ENCODE measurements around the gene PBXIP1.
"Not testable (repeated sequence)": the region's sequence is repeated elsewhere in the genome, so short reads cannot be mapped to it uniquely, and the experiment has no call there.

The PBXIP1 gene

DNA sequence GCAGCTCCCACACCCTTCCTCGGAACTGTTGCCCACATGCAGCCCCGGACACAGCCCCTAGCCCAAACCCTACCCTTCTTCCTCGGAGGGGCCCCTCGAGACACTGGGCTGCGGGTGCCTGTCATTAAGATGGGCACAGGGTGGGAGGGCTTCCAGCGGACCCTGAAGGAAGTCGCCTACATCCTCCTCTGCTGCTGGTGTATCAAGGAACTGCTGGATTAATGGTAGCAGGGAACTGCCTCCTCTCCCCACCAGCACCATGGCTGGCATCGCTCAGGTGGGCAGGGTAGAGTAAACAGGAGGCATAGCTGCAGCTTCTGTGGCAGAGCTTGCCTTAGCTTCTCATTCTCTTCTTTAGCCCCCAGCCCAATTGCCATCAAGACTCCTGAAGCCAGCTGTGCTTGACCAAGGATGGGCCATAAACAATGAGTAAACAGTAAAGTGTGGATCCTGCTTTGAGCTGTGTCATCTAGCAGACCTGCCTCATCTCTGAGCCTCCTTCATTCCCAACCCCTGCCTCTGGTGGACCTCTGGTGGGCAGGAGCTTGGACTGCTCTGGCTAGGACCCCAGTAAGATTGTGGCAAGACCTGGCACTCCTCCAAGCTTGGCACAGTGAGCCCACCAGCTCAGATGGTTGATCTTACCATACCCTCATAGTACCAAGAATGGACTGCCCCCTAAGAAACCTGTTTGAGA, 37.8 kb upstream of the PBXIP1 start, which contains the start of gene LENEP:
Gene LENEP, plus strand, starts transcription at position 15 of the 697 bp plus-strand sequence. Its CDS starts 22 bp downstream, at position 37.
- no peak for DNase-seq

- no peak for DNase-seq
Measured at GRCh38 chr1:154992721-154993571, 37.0 kb upstream of the PBXIP1 start.

- no peak for DNase-seq
Measured at GRCh38 chr1:154990276-154990675, 34.4 kb upstream of the PBXIP1 start.

- DNase-seq = no peak
Measured at GRCh38 chr1:154989195-154989860, 33.4 kb upstream of the PBXIP1 start.

GRCh38 chr1:154988058-154988954, 32.4 kb upstream of the PBXIP1 start:
- DNase-seq = no peak

GRCh38 chr1:154987326-154987725, 31.4 kb upstream of the PBXIP1 start:
- no peak for DNase-seq

DNA sequence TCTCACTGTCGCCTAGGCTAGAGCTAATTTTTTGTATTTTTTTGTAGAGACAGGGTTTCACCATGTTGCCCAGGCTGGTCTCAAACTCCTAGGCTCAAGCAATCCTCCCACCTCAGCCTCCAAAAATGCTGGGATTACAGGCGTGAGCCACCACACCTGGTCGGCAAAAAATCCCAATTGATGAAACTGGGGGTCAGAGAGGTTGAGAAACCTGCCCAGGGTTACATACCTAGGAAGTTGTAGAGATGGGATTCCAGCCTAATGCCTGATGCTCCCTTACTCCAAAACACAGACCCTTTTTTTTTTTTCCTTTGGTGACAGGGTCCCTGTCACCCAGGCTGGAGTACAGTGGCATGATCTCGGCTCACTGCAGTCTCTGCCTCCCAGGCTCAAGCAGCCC, 30.8 kb upstream of the PBXIP1 start:
- DNase-seq = not testable (repeated sequence)

DNA sequence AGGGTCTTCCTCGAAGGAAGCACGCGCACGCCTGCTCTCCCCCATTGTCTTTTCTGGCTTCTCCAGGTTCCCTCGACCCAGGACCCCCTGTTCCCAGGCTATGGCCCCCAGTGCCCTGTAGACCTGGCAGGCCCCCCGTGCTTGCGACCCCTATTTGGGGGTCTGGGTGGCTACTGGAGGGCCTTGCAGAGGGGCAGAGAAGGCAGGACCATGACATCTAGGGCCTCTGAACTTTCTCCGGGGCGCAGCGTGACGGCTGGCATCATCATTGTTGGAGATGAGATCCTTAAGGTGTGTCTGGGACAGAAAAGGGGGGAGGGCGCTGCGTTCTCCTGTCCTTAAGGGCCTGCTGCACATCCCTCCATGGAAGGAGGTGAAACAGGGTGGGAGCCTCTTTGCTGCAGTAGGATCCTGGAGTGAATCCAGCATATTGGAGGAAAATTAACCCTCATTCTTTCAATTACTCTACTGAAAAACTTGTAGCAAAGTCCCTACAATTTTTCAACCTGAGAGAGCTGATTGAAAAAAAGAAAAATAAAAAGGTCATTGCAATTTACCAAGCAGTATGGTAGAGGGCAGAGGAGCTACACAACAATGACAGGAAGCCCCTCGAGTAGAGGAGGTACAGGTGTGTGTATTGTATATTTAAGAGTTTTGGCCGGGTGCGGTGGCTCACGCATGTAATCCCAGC, 28.0 kb upstream of the PBXIP1 start:
- no peak for DNase-seq

DNA sequence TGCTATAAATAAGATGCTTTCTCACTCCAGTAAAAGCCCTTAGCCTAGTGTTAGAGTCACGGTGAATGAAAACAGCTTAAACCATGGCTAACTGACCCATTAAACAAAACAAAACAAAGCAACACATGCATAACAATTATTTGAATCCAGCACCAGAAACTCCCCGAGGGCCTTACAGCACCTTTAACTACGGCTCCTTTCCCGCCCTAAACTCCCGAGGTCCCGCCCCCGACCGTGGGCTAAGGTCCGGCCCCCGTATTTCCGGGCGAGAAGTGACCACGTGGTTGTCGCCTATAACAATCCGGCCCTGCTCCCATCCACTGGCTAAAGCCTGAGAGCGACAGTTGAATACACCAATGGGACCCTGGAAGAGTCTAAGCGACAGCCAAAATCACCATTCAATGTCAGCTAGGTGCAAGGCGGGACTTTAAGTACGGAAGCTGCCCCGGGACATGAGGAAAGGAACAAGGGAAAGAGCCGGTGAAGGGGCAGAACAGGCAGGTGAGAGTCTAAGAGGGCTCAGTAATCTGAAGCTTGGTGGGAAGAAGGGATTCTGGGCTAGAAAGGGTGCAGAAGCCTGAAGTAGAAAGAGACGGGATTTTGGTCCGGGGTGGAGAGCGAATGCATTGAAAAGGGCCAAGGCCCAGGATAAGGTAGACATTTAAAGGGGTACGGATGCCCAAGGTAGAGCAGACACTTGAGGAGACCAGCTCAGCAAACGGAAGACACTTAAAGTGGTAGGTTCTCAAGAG, 27.2 kb upstream of the PBXIP1 start, which contains the start of gene FLAD1:
Gene FLAD1, plus strand, starts transcription at position 448 of the 752 bp plus-strand sequence. CDS start 351 bp downstream, outside the sequence.
- peak; percentile 91 for DNase-seq

- DNase-seq = no peak
Measured at GRCh38 chr1:154982341-154982740, 26.4 kb upstream of the PBXIP1 start.

DNA sequence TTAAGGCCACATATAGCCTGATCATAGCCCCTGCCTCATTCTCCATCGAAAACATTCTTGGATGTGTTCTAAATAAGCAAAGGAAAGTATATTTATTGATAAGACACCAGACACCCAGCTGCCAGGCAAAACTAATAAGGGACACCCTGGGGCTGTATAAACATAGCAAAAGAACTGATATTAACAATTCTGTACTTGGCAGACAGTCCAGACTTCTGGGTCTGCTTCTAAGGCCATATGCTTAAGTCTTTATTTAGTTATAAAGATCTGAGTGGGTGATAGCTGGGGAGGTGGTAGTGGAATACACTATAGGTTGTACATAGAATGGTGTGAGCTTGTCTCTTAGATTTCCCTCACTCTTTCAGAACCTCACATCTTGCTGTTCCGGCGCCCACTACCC, 22.5 kb upstream of the PBXIP1 start:
- no peak for DNase-seq

GRCh38 chr1:154977762-154978161, 21.9 kb upstream of the PBXIP1 start:
- not testable (repeated sequence) for DNase-seq

DNA sequence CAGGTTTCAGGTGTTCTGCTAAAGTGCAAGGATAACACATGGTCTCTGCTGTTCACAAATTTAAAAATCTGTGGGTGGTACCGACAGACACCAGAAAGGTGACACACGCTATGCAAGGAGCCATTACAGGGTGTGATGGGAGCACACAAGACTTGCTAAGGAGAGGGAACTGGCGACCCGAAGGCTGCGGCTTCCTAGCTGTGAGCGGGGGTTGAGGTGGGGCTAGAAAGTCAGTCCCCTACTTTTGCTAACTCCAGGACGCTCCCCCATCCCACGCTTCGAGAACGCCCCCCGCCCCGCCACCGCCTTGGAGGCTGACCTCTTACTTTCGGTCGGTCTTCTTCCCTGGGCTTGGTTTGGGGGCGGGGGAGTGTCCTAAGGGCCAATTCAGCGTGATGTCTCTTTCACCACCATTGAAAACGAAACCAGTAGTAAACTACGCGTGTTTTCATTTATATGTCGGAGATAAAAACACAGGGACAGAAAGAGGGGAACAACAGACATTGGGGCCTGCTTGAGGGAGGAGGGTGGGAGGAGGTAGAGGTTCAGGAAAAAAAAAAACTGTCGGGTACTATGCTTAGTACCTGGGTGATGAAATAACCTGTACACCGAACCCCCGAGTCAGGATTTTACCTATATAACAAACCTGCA, 19.6 kb upstream of the PBXIP1 start:
- peak; percentile 39 for DNase-seq

GRCh38 chr1:154974808-154975408, 19.0 kb upstream of the PBXIP1 start:
- peak; percentile 90 for DNase-seq

- peak; percentile 96 for DNase-seq
Measured at GRCh38 chr1:154974102-154974807, 18.4 kb upstream of the PBXIP1 start, which contains the start of gene CKS1B. Gene CKS1B, plus strand, starts transcription at chr1:154974681. Its CDS starts 65 bp downstream, at chr1:154974746.

DNA sequence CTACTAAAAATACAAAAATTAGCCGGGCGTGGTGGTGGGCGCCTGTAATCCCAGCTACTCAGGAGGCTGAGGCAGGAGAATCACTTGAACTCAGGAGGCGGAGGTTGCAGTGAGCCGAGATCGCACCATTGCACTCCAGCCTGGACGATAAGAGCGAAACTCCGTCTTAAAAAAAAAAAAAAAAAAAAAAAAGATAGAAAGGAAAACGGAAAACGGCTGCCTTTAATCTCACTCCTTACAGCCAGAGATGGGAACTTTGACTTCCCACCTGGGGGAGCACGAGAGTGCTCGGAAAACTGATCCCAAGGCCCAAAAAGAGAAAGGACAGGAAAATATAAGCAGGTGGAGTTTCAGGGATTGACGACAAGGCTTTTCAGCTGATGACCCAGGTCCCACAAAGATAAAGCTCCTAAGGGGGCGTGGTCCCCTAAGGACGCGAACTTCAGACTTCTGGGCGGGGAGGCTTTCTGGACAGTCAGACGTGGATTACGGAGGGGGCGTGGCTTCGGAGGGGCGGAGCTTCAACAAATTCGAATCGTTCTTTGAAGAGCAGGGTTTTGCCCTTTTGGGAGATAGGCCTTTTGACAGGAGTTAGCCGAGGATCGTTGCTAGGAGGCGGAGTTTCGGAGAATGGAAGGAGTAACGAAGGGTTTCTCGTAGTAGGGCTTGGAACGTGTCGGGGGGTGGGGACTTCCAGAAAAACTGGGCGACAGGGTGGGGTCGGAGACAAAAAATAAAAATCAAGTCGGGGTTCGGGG, 17.6 kb upstream of the PBXIP1 start:
- DNase-seq = peak; percentile 82

DNA sequence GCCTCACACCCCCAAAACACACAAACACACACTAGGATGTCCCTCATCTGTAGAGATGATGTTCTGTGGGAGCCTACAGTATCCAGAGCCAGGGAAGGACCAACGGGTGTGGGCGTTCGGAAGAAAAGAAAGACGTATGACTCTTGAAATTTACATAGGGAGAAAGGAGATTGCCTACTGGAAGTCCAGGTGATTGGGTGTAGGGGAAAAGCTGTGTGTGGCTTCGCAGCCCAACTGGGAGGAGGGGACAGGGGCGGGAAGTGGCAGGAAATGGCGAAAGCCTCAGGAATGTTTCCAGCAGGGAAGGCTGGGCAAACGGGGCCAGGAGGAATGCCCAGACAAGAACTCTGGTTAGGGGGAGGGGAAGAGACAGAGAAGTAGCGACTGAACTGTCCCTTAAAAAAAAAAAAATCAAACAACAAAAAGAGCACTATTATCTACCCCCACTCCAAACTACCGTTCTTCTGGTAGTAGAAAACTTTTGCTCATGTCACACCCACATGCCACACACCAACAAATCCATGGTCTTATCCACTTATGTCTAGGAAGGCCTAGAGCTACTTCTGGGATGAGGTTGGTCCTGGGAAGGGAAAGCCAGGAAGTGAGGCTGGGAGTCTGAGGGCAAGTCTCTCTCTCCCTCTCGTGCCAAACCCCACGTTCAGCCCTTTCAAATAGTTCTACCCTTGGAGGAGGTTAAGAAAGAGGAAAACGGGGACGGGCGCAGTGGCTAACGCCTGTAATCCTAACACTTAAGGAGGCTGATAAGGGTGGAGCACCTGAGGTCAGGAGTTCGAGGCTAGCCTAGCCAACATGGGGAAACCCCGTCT, 16.8 kb upstream of the PBXIP1 start:
- DNase-seq = no peak

DNA sequence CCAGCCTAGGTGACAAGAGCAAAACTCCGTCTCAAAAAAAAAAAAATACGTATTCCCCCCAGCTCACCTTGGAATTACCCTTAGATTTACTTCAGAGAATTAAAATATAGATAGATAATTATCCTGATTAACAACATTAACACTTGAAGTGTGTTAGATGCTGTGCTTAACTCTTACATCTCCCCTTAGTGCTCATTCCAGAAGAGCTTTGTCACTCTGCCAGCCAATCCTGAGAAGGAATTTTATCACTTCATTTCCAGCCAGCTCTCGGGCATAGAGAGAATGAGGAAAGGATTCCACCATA, 16.3 kb upstream of the PBXIP1 start:
- no peak for DNase-seq
